ENCODE data around the gene SPATA45.
"Not testable (repeated sequence)": the region's sequence is repeated elsewhere in the genome, so short reads cannot be mapped to it uniquely, and the experiment has no call there.

Gene SPATA45

DNA sequence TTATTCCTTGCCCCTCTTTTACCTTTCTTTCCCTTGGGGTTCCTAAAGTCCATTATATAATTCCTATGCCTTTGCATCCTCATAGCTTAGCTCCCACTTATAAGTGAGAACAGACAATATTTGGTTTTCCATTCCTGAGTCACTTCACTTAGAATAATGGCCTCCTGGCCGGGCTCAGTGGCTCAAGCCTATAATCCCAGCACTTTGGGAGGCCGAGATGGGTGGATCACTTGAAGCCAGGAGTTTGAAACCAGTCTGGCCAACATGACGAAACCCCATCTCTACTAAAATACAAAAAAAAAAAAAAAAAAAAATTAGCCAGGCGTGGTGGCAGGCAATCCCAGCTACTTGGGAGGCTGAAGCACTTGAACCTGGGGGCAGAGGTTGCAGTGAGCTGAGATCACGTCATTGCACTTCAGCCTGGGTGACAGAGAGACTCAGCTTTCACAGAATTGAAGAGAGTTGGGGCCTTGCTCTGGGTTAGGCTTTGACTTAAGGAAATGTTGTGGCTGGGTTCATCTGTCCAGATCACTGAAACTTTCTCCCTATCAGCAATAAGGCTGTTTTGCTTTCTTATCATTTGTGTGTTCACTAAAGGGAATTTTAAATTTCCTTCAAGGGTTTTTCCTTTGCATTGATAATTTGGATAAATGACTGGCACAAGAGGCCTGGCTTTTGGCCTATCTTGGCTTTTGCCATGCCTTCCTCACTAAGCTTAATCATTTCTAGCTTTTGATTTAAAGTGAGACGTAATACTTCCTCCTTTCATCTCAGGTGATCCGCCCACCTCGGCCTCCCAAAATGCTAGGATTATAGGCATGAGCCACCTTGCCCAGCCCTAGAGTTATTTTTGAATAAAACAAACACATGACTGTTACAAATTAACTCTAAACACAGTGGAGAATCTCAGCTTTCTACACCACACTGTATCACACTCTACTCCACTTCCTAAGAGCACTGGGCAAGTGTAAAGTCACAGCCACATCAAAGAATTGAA is 13.9 kb downstream of the SPATA45 start:
- DNase-seq (ENCODE audit: extremely low spot score, insufficient read length, low read depth): not testable (repeated sequence)
- FAIRE-seq: peak; percentile 96

DNA sequence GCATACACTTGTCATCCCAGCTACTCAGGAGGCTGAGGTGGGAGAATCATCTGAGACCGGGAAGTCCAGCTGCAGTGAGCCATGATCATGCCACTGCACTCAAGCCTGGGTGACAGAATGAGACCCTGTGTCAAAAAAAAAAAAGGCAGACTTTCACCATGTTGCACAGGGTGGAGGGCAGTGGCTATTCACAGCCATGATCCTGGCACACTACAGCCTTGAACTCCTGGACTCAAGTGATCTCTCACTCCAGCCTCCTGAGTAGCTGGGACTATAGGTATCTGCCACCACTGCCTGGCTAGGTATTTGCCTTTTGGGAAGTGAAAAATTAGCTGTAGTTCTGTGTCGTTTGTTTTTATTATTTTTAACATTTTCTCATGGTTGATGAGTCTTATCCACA is 19.1 kb downstream of the SPATA45 start:
- FAIRE-seq: no peak
- DNase-seq (ENCODE audit: extremely low spot score, insufficient read length, low read depth): no peak

GRCh38 chr1:212827831-212828278 is 19.6 kb downstream of the SPATA45 start:
- DNase-seq (ENCODE audit: extremely low spot score, insufficient read length, low read depth) (no peak), FAIRE-seq (no peak)

GRCh38 chr1:212827171-212827776 is 20.2 kb downstream of the SPATA45 start:
- DNase-seq (ENCODE audit: extremely low spot score, insufficient read length, low read depth) (no peak), FAIRE-seq (no peak)

DNA sequence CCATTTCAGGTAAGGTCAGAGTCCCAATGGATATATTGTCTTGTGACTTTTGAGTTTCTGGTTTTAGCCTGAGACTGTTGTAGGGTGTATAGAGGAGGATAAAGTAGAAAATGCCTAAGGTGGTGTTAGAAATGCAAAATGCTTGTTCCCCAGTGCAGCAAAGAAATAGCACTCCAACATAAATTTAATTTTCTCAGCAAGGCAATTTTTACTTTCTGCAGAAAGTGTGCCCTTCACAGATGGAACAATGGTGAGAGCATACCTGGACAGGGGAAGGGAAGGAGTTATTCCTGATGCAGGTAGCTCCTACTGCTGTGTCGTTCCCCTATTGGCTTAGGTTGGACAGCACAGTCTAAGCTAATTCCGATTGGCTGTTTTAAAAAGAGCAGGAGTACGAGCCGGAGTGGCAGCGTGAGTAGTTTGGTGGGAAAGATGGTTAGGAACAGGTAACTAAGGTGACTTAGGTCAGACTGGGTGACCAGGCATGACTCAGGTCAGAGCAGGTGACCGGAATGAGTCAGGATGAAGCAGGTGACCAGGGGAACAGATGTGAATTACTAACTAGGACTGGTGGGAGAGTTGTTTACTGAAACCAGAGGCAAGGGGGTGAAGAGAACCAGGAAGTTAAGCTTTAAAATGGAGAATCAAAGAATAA is 21.5 kb downstream of the SPATA45 start:
- FAIRE-seq: no peak
- DNase-seq (ENCODE audit: extremely low spot score, insufficient read length, low read depth): no peak

DNA sequence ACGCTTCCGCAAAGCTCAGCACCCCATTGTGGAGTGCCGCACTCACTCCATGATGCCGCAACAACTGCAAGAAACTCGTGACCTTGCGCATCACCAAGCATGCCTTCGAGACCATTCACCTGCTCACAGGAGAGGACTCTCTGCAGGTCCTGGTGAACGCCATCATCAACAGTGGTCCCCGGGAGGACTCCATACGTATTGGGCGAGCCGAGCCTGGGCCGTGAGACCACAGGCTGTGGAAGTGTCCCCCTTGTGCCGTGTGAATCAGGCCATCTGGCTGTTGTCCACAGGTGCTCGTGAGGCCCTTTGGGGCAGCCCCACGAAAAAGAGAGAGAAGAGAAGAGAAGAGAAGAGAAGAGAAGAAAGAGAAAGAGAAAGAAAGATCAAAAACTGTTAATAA is 23.2 kb downstream of the SPATA45 start:
- FAIRE-seq (no peak), DNase-seq (ENCODE audit: extremely low spot score, insufficient read length, low read depth) (no peak)

- FAIRE-seq (no peak), DNase-seq (ENCODE audit: extremely low spot score, insufficient read length, low read depth) (no peak)
Measured at GRCh38 chr1:212822956-212823355, 24.5 kb downstream of the SPATA45 start.

DNA sequence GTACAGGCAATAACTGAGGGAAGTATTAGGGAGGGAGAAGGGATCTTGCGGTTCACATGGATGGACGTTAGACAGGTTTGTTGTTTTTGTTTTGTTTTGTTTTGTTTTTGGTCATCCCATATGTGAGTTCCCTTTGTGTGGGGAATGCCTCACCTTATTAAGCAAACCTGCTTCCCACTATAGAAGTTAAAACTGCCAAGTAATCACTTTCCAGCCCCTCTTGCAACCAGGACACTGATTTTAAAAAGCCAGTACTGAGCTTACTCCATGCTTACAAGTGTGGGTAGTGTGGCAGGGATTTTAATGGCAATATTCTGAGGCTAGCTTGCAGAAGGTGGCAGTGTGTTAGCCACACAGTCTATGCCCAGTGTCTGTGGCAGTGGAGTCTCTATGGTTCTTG is 26.5 kb downstream of the SPATA45 start:
- DNase-seq (ENCODE audit: extremely low spot score, insufficient read length, low read depth): no peak
- FAIRE-seq: no peak

DNA sequence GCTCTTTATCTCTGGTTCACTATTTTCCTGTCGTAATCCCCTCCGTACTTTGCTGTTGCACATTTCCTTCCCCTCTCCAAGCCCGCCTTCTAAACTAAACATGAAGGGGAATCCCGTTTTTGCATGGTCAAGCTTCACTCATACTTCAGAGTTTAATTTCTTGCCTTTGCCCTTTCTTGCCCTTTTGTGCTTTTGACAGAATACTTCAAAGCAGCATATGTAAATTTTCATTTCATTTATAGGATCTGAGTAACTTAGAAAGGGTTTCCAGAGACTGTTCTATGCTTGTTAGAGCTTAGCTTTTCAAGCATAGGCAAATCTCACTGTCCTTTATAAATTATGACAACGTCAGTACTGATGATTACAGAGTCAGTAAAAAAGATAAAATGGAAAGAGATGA is 27.7 kb downstream of the SPATA45 start:
- peak; percentile 66 for FAIRE-seq
- DNase-seq (ENCODE audit: extremely low spot score, insufficient read length, low read depth): no peak

DNA sequence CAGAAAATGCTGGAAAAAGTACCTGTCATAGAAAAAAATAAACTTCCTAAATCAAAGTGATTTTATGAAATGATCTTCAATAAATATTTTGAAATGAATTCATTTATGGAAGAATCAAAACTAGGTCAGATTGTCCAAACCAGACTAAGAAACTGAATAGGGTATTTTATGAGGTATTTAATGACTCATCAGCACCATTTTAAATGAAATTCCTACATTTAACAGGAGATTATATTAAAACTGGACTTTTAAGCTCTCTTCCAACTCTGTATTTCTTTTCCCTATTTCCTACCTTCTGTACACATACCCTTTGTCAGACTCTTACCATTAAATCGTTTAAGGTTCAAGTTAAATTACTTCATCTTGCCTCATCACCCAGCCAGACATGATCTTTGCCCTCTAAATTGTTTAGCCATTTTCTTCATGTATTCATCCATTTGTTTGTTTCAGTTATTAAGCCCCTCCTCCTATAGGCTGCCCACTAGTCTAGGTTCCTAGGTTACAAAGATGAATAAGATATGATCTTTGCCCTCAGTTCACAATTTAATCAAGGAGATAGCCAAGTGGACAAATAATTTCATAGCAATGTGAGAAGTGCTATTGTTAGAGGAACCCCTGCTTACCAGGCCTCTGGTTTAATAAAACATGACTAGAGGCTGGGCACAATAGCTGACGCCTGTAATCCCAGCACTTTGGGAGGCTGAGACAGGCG is 30.7 kb downstream of the SPATA45 start:
- DNase-seq (ENCODE audit: extremely low spot score, insufficient read length, low read depth): no peak

DNA sequence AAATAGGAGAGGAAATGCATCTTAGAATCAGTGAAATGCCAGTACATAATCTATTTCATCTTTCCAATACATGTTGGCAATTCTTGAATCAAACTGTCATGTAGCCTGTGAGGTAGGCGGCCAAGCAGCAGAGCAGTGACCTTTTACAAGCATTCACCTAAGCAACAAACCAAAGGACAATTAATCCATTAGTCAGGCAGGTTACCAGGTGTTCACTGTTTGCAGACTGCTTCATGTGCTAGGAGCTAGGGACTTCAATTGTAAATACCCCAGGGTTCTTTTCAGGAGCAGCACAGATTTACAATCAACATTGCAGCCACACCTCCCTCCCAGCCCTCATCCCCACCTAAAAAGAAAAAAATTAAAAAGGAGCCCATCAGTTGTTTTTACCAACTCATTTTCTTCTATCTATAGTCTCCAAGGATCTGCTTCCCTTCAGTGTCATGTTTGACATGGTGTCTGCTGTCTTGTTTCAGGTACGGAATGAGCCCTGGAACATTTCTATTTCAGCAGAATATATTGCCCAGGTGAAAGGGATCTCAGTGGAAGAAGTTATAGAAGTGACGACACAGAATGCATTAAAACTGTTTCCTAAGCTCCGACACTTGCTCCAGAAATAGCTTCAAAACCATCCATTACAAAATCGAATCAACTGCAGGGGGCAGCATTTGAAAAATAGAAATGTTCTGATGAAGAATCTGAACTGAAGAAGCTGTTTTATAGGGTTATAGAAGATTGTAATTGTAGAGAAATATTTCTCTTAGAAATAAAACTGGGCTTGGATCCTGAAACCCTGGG is 32.7 kb downstream of the SPATA45 start:
- DNase-seq (ENCODE audit: extremely low spot score, insufficient read length, low read depth): no peak
- no peak for FAIRE-seq

More for the DNA sequence above, 30.7 kb downstream of the SPATA45 start:
- no peak for FAIRE-seq

DNA sequence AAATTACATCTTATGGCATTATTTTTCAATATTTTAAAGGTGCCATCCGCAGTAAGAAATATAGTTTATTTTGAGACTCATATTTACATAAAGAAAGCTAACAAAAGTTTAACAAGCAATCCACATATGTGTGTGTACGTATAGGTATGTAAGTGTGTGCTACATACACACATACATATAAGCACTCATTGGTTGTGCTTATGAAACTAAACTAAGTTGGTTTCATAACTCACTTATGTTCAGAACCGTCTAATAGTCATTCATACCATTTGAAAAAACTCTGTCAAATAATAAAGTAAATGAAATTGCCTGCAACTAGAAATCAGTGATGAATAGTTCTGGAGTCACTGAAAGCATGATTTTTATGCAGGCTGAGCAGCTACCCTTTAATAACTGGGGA is 41.7 kb downstream of the SPATA45 start:
- FAIRE-seq (no peak), DNase-seq (ENCODE audit: extremely low spot score, insufficient read length, low read depth) (no peak)

- FAIRE-seq: no peak
- DNase-seq (ENCODE audit: extremely low spot score, insufficient read length, low read depth): no peak
Measured at GRCh38 chr1:212797681-212798080, 49.8 kb downstream of the SPATA45 start.

GRCh38 chr1:212794561-212795014 is 52.9 kb downstream of the SPATA45 start:
- peak; percentile 95 for FAIRE-seq

GRCh38 chr1:212792396-212792908 is 55.0 kb downstream of the SPATA45 start:
- no peak for FAIRE-seq
- DNase-seq (ENCODE audit: extremely low spot score, insufficient read length, low read depth): no peak

More at GRCh38 chr1:212794561-212795014, 52.9 kb downstream of the SPATA45 start:
- DNase-seq (ENCODE audit: extremely low spot score, insufficient read length, low read depth): peak; percentile 47

DNA sequence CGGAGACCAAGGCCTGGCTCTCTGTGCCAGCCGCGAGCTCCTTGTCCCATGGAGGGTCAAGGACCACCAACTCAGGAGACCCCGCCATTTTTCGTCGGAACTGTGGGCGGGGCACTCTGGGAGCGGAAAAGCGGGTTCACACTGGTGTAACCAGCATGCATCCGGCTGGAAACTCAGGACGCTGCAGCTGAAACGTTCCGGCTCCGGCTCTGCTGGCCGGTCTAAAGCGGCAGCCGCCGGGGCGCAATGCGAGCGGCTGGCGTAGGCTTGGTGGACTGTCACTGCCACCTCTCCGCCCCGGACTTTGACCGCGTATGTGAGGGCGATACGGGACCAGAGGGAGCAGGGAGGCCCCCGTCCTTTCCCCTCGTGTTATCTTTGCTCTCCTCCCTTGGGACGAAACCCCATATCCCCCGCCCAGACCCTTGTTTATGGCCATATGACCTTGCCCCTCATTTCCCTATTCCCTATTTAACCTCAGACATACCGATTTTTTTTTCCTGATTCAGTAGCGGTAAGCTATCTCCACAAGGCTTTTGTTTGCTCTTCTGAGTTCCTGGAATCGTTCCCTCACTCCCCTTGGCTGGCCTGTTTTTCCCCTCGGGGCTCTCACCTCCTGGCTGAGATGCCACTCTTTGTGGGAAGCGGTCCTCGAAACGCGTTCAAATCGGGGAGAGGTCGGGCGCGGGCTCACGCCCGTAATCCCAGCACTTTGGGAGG is 55.6 kb downstream of the SPATA45 start, which contains the start of the genes NSL1 and TATDN3:
Gene NSL1 (minus strand): TSS at position 102 of the 720 bp plus-strand sequence. CDS start 14 bp downstream, at position 88.
Gene TATDN3 (plus strand): TSS at position 219 of the 720 bp plus-strand sequence. CDS start 28 bp downstream, at position 247.
- peak; percentile 56 for DNase-seq (ENCODE audit: extremely low spot score, insufficient read length, low read depth)
- FAIRE-seq: peak; percentile 83

- FAIRE-seq (no peak), DNase-seq (ENCODE audit: extremely low spot score, insufficient read length, low read depth) (peak; percentile 22)
Measured at GRCh38 chr1:212791261-212791675, 56.2 kb downstream of the SPATA45 start.

DNA sequence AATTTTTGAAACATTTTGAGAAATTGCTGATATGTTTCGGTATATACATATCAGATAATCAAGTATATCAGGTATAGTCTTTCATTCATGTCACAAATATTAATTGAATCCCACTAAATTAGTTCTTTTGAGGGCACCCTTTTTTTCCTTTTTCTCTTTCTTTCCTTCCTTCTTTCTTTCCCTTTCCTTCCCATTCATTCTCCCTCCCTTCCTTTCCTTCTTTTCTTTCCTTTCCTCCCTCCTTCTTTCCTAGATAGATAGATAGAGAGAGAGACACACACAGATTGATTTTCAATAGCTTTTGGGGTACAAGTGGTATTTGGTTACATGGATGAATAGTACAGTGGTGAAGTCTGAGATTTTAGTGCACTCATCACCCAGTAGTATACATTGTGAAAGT is 61.6 kb downstream of the SPATA45 start:
- DNase-seq (ENCODE audit: extremely low spot score, insufficient read length, low read depth) (no peak), FAIRE-seq (no peak)

Data from GM18507 (cell line).